Measurements from ENCODE around the gene MTCL1. TPM values are rescaled to one million over a fixed set of nuclear protein-coding genes. Genes with fewer than 3 reads are reported as not detected.

Gene MTCL1
- polyA plus RNA-seq, 3 donors: not detected

GRCh38 chr18:8773980-8774379, 68.6 kb downstream of the MTCL1 start:
- Histone ChIP-seq H3K4me2 (replicated peaks; ENCODE audit: extremely low read depth, low read length, poor library complexity, severe bottlenecking) (no peak overlapping the region), H4K20me1 (ENCODE audit: insufficient read depth, low read length) (no peaks in the 10 kb centered on the region), H3K9me3 (replicated peaks in 1 of 2; ENCODE audit: control insufficient read depth in 1 of 2, insufficient read depth in 1 of 2, low read length in 2 of 2) (no peaks in the 10 kb centered on the region), H3K27me3 (ENCODE audit: control insufficient read depth in 2 of 2, insufficient read depth in 2 of 2, low read length in 2 of 2) (no peaks in the 10 kb centered on the region), H3K4me1 (ENCODE audit: control insufficient read depth in 1 of 2, insufficient read depth in 2 of 2, low read length in 2 of 2) (no peaks in the 10 kb centered on the region), H3K4me3 (replicated peaks in 1 of 3; ENCODE audit: low read depth in 2 of 3, low read length in 3 of 3) (no peak overlapping the region), H3K36me3 (replicated peaks in 1 of 2; ENCODE audit: control insufficient read depth in 1 of 2, insufficient read depth in 2 of 2, low read length in 2 of 2) (no peaks in the 10 kb centered on the region), H2AFZ (ENCODE audit: insufficient read depth, low read depth, low read length, poor library complexity, severe bottlenecking) (no peak overlapping the region), H3K27ac (ENCODE audit: low read depth in 1 of 2, low read length in 2 of 2) (no peak overlapping the region), H3K9ac (ENCODE audit: insufficient read depth, low read length, poor library complexity, severe bottlenecking) (no peak overlapping the region), H3K79me2 (ENCODE audit: insufficient read depth, low read length) (no peaks in the 10 kb centered on the region)
- Mint-ChIP-seq H3K27me3 (ENCODE audit: low read depth in 3 of 3) (peaks cover 0 to 8% (median 0%) of the 10 kb centered on the region in 3 donors), H3K4me3 (no peak overlapping the region), H3K27ac (no peak overlapping the region), H3K36me3 (no peaks in the 10 kb centered on the region), H3K4me1 (no peaks in the 10 kb centered on the region), H3K9me3 (no peaks in the 10 kb centered on the region)
- no peak for DNase-seq
- intact Hi-C loops (cut with micrococcal nuclease): no loop called here
- no peak for TF ChIP-seq CTCF (IDR thresholded peaks at IDR 0.05)
- no CpG with 5 or more reads among the region's 5 CpGs for WGBS (ENCODE audit: insufficient coverage)

- Histone ChIP-seq H3K79me2 (ENCODE audit: insufficient read depth, low read length) (no peaks in the 10 kb centered on the region), H3K4me3 (replicated peaks in 1 of 3; ENCODE audit: low read depth in 2 of 3, low read length in 3 of 3) (no peak overlapping the region), H3K9ac (ENCODE audit: insufficient read depth, low read length, poor library complexity, severe bottlenecking) (no peak overlapping the region), H3K4me2 (replicated peaks; ENCODE audit: extremely low read depth, low read length, poor library complexity, severe bottlenecking) (no peak overlapping the region), H3K4me1 (ENCODE audit: control insufficient read depth in 1 of 2, insufficient read depth in 2 of 2, low read length in 2 of 2) (no peaks in the 10 kb centered on the region), H3K36me3 (replicated peaks in 1 of 2; ENCODE audit: control insufficient read depth in 1 of 2, insufficient read depth in 2 of 2, low read length in 2 of 2) (no peaks in the 10 kb centered on the region), H3K27ac (ENCODE audit: low read depth in 1 of 2, low read length in 2 of 2) (no peak overlapping the region), H2AFZ (ENCODE audit: insufficient read depth, low read depth, low read length, poor library complexity, severe bottlenecking) (no peak overlapping the region), H3K9me3 (replicated peaks in 1 of 2; ENCODE audit: control insufficient read depth in 1 of 2, insufficient read depth in 1 of 2, low read length in 2 of 2) (no peaks in the 10 kb centered on the region), H3K27me3 (ENCODE audit: control insufficient read depth in 2 of 2, insufficient read depth in 2 of 2, low read length in 2 of 2) (no peaks in the 10 kb centered on the region), H4K20me1 (ENCODE audit: insufficient read depth, low read length) (no peaks in the 10 kb centered on the region)
- Mint-ChIP-seq H3K27ac (no peak overlapping the region), H3K27me3 (ENCODE audit: low read depth in 3 of 3) (peaks cover 0 to 8% (median 0%) of the 10 kb centered on the region in 3 donors), H3K4me3 (no peak overlapping the region), H3K9me3 (no peaks in the 10 kb centered on the region), H3K4me1 (no peaks in the 10 kb centered on the region), H3K36me3 (no peaks in the 10 kb centered on the region)
- 91% methylated on average over 3 of the region's 10 CpGs for WGBS (ENCODE audit: insufficient coverage)
- TF ChIP-seq CTCF (IDR thresholded peaks at IDR 0.05): no peak
- intact Hi-C loops (cut with micrococcal nuclease): no loop called here
- no peak for DNase-seq
These were observed 70.9 kb downstream of the MTCL1 start for GRCh38 chr18:8776013-8776943.
